Measurements from ENCODE around the gene SSU72.

The SSU72 gene

GRCh38 chr1:1616838-1617237 is 42.2 kb upstream of the SSU72 start:
- peaks cover 33% of the 10 kb centered on the region for H3K36me3 Mint-ChIP-seq (ENCODE audit: insufficient read depth)
- DNase-seq (no peak), ATAC-seq (replicated peaks) (no peak)
- H3K27ac Mint-ChIP-seq: peak overlapping the region; percentile 44 to 78
- peak overlapping the region; percentile 71 to 72 for H3K4me3 Mint-ChIP-seq
- no peaks in the 10 kb centered on the region for H3K9me3 Mint-ChIP-seq
- H3K4me1 Mint-ChIP-seq (ENCODE audit: low read depth in 2 of 2): peaks cover 21 to 27% of the 10 kb centered on the region in 2 donors
- no peaks in the 10 kb centered on the region for H3K27me3 Mint-ChIP-seq

GRCh38 chr1:1616045-1616790 is 41.6 kb upstream of the SSU72 start:
- Mint-ChIP-seq H3K4me3 (peak overlapping the region; percentile 71 to 72), H3K9me3 (no peaks in the 10 kb centered on the region), H3K27ac (peak overlapping the region; percentile 44 to 78), H3K27me3 (no peaks in the 10 kb centered on the region), H3K4me1 (ENCODE audit: low read depth in 2 of 2) (peaks cover 21 to 27% of the 10 kb centered on the region in 2 donors), H3K36me3 (ENCODE audit: insufficient read depth) (peaks cover 33% of the 10 kb centered on the region)
- peak in 1 of 3 experiments; percentile 32 for DNase-seq
- ATAC-seq (replicated peaks): peak; percentile 11

DNA sequence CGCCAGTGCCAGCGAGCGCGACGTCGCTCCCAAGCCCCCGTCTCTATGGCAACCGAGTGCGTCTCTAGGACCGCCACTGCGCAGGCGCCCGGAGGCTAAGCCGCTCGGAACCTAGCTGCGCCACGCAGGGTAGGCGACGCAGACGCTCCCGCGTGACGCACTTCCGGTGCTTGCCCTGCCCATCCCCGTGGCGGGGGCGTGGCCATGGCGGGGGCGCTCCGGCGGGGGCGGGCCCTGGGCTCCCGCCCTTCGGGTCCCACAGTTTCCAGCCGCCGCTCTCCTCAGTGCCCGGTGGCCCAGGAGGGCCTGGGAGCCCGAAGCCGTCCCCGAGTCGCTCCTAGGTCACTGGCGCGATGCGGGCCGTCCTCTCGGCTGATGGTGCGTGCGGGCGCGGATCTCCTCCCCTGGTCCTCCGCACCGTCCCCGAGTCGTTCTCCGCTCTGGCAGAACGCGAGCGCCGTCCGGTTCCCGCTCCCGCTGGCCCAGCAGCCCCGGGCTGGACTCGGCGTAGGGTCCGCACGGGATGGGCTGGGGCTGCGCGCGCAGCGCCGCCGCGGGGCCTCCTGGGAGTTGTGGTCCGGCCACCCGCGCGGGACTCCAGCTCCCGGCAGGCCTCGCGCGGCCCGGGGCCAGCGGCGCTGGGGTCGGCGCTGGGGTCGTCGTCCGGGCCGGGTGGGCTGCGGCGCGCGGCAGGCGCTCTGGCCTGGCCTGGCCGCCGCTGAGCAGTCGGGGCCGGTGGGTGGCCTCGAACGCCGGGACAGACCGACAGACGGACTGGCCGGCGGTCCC is 40.8 kb upstream of the SSU72 start, which contains the start of gene MIB2:
Gene MIB2 (plus strand): TSS at position 245 of the 789 bp plus-strand sequence. CDS start 7,953 bp downstream, outside the sequence.
- H3K36me3 Mint-ChIP-seq (ENCODE audit: insufficient read depth): peaks cover 30% of the 10 kb centered on the region
- peak within 1 kb of the TSS; percentile 92 to 97 for H3K4me3 Mint-ChIP-seq
- peaks cover 21 to 27% of the 10 kb centered on the region in 2 donors for H3K4me1 Mint-ChIP-seq (ENCODE audit: low read depth in 2 of 2)
- H3K27me3 Mint-ChIP-seq: no peaks in the 10 kb centered on the region
- H3K27ac Mint-ChIP-seq: peak within 1 kb of the TSS; percentile 97 to 98
- ATAC-seq (replicated peaks) (peak; percentile 82), DNase-seq (peak; percentile 98 to 99 (median 98))
- no peaks in the 10 kb centered on the region for H3K9me3 Mint-ChIP-seq

DNA sequence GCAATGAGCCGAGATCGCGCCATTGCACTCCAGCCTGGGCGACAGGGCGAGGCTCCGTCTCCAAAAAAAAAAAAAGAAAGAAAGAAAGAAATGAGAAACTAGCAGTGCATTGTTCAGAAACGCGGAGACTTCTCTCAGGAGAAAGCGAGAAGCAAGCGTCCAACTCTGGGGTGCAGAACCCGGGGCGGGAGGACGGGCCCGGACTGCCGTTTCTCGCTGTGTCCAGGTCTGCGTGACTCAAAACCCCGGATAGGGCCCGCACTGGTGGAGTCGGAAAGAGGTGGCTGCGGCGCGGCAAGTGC is 40.2 kb upstream of the SSU72 start:
- H3K4me3 Mint-ChIP-seq: peak overlapping the region; percentile 92 to 97
- ATAC-seq (replicated peaks) (peak; percentile 1), DNase-seq (no peak)
- H3K27me3 Mint-ChIP-seq: no peaks in the 10 kb centered on the region
- peak overlapping the region; percentile 97 to 98 for H3K27ac Mint-ChIP-seq
- H3K36me3 Mint-ChIP-seq (ENCODE audit: insufficient read depth): peaks cover 28% of the 10 kb centered on the region
- H3K9me3 Mint-ChIP-seq: no peaks in the 10 kb centered on the region
- peaks cover 21 to 27% of the 10 kb centered on the region in 2 donors for H3K4me1 Mint-ChIP-seq (ENCODE audit: low read depth in 2 of 2)

DNA sequence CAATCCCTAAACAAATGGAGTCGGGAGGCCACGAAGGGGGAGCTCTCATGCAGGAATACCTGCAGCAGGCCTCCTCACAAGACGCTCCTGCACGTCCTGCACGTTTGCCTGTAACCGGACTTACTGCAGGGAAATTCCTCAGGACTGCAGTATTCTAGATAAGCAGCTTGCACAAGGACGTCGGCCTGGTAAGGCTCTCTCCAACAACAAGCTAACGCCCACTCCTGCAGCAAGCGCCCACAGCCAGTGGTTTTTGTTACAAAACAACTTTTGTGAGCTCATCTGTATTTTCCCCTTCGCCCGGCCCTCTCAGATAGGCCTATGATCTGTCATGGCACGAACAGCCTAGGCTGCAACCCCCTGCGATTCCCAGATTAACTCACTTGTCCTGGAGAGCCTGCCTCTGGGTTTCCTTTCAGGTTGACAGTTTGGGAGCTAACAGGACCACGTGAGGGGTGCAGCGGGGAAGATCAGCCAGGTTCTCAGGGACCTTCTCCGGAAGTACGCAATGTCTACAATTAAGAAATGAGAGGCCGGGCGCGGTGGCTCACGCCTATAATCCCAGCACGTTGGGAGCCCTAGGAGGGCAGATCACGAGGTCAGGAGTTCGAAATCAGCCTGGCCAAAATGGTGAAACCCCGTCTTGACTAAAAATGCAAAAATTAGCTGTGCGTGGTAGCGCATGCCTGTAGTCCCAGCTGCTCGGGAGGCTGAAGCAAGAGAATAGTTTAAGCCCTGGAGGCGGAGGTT is 39.7 kb upstream of the SSU72 start:
- Mint-ChIP-seq H3K36me3 (ENCODE audit: insufficient read depth) (peaks cover 28% of the 10 kb centered on the region), H3K27ac (peak overlapping the region; percentile 97 to 98), H3K4me1 (ENCODE audit: low read depth in 2 of 2) (peaks cover 21 to 27% of the 10 kb centered on the region in 2 donors), H3K9me3 (no peaks in the 10 kb centered on the region), H3K27me3 (no peaks in the 10 kb centered on the region), H3K4me3 (peak overlapping the region; percentile 92 to 97)
- DNase-seq (peak; percentile 32 to 42 (median 36)), ATAC-seq (replicated peaks) (peak; percentile 6)

GRCh38 chr1:1613509-1614082 is 38.9 kb upstream of the SSU72 start:
- H3K36me3 Mint-ChIP-seq (ENCODE audit: insufficient read depth): peaks cover 23% of the 10 kb centered on the region
- no peak for DNase-seq
- peak overlapping the region; percentile 97 to 98 for H3K27ac Mint-ChIP-seq
- ATAC-seq (replicated peaks): no peak
- H3K27me3 Mint-ChIP-seq: no peaks in the 10 kb centered on the region
- peaks cover 17 to 25% of the 10 kb centered on the region in 2 donors for H3K4me1 Mint-ChIP-seq (ENCODE audit: low read depth in 2 of 2)
- no peaks in the 10 kb centered on the region for H3K9me3 Mint-ChIP-seq
- peak overlapping the region; percentile 92 to 97 for H3K4me3 Mint-ChIP-seq

DNA sequence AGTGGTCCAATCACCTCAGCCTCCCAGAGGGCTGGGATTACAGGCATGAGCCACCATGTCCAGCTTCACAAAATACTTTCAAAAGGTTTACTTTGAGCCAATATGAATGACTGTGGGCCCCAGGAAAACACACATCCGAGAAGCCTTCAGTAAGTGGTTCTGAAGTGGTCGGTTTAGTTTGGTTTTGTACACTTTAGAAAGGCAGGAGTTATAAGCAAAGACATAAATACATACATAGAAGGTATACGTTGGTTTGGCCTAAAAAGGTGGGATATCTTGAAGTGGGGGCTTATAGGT is 37.4 kb upstream of the SSU72 start:
- no peaks in the 10 kb centered on the region for H3K9me3 Mint-ChIP-seq
- H3K36me3 Mint-ChIP-seq (ENCODE audit: insufficient read depth): peaks cover 22% of the 10 kb centered on the region
- H3K27ac Mint-ChIP-seq: no peak overlapping the region
- peaks cover 17 to 21% of the 10 kb centered on the region in 2 donors for H3K4me1 Mint-ChIP-seq (ENCODE audit: low read depth in 2 of 2)
- H3K27me3 Mint-ChIP-seq: no peaks in the 10 kb centered on the region
- no peak overlapping the region for H3K4me3 Mint-ChIP-seq
- no peak for DNase-seq
- no peak for ATAC-seq (replicated peaks)

GRCh38 chr1:1610796-1611195 is 36.1 kb upstream of the SSU72 start:
- no peaks in the 10 kb centered on the region for H3K9me3 Mint-ChIP-seq
- no peaks in the 10 kb centered on the region for H3K27me3 Mint-ChIP-seq
- ATAC-seq (replicated peaks) (no peak), DNase-seq (no peak)
- peak overlapping the region in 1 of 2 donors; percentile 13 for H3K4me3 Mint-ChIP-seq
- peaks cover 16% of the 10 kb centered on the region for H3K36me3 Mint-ChIP-seq (ENCODE audit: insufficient read depth)
- no peak overlapping the region for H3K27ac Mint-ChIP-seq
- peaks cover 17 to 21% of the 10 kb centered on the region in 2 donors for H3K4me1 Mint-ChIP-seq (ENCODE audit: low read depth in 2 of 2)

DNA sequence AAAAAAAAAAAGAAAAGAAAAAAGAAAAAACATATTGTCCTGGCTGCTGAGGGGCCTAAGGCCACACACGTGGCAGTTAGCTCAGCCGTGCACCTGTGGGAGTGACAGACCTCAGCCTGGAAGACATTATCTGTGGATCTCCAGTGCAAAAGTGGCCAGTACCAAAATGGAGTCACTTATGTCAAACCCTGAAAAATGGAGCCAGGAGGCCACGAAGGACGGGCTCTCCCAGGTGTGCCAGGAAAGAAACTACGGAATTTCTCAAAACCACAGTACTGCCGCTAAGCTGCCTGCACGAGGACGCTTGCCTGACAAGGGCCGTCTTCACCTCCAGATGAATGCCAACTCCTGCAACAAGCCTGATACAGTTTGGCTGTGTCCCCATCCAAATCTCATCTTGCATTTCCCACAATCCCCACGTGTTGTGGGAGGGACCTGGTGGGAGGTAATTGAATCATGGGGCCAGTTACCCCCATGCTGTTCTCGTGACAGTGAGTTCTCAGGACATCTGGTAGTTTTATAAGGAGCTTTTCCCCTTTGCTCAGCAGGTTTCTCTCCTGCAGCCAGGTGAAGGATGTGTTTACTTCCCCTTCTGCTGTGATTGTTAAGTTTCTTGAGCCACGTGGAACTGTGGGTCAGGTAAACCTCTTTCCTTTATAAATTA is 35.3 kb upstream of the SSU72 start:
- Mint-ChIP-seq H3K36me3 (ENCODE audit: insufficient read depth) (peaks cover 10% of the 10 kb centered on the region), H3K4me1 (ENCODE audit: low read depth in 2 of 2) (peaks cover 16 to 19% of the 10 kb centered on the region in 2 donors), H3K9me3 (no peaks in the 10 kb centered on the region), H3K27ac (no peak overlapping the region), H3K27me3 (no peaks in the 10 kb centered on the region), H3K4me3 (no peak overlapping the region)
- no peak for ATAC-seq (replicated peaks)
- no peak for DNase-seq

- H3K27me3 Mint-ChIP-seq: no peaks in the 10 kb centered on the region
- ATAC-seq (replicated peaks): no peak
Measured at GRCh38 chr1:1606232-1606631, 31.6 kb upstream of the SSU72 start.

GRCh38 chr1:1605724-1606123 is 31.1 kb upstream of the SSU72 start:
- ATAC-seq (replicated peaks): no peak
- H3K9me3 Mint-ChIP-seq: no peaks in the 10 kb centered on the region
- no peak overlapping the region for H3K4me3 Mint-ChIP-seq
- H3K36me3 Mint-ChIP-seq (ENCODE audit: insufficient read depth): peaks cover 9% of the 10 kb centered on the region
- H3K27me3 Mint-ChIP-seq: no peaks in the 10 kb centered on the region
- DNase-seq: no peak
- H3K4me1 Mint-ChIP-seq (ENCODE audit: low read depth in 2 of 2): peaks cover 0 to 8% of the 10 kb centered on the region in 2 donors
- H3K27ac Mint-ChIP-seq: no peak overlapping the region

More at GRCh38 chr1:1606232-1606631, 31.6 kb upstream of the SSU72 start:
- H3K4me3 Mint-ChIP-seq: no peak overlapping the region
- H3K9me3 Mint-ChIP-seq: no peaks in the 10 kb centered on the region
- DNase-seq: no peak
- H3K36me3 Mint-ChIP-seq (ENCODE audit: insufficient read depth): peaks cover 9% of the 10 kb centered on the region
- no peak overlapping the region for H3K27ac Mint-ChIP-seq
- peaks cover 0 to 7% of the 10 kb centered on the region in 2 donors for H3K4me1 Mint-ChIP-seq (ENCODE audit: low read depth in 2 of 2)

DNA sequence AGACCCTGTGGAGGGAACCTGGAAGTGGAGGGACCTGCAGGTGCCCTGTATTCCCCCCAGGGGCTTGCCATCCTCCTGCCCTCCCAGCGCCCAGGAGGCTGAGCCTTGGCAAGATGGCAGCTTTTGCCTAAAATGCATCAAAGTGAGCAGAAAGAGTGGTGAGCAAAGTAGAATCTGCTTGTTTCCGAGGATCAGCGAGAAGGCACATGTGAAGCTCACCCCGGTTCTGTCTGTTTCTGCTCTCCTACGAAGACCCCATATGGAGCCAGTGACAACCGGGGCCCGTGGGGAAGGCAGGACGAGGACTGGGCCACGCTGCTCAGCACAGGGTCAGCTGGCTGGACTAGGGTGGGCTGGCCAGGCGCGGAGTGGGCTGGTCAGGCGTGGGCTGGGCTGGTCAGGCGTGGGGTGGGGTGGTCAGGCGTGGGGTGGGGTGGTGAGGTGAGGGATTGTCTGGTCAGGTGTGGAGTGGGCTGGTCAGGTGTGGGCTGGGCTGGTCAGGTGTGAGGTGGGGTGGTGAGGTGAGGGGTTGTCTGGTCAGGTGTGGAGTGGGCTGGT is 30.4 kb upstream of the SSU72 start:
- Mint-ChIP-seq H3K4me3 (no peak overlapping the region), H3K4me1 (ENCODE audit: low read depth in 2 of 2) (peaks cover 0 to 10% of the 10 kb centered on the region in 2 donors), H3K27ac (peak overlapping the region in 1 of 2 donors; percentile 55), H3K27me3 (no peaks in the 10 kb centered on the region), H3K36me3 (ENCODE audit: insufficient read depth) (peaks cover 9% of the 10 kb centered on the region), H3K9me3 (no peaks in the 10 kb centered on the region)
- ATAC-seq (replicated peaks) (no peak), DNase-seq (no peak)

All from effector memory CD8-positive, alpha-beta T cell (primary cell).